Mucosa of descending colon (tissue), 3 donors: ENCODE measurements around the gene PTGER3. TPM values are rescaled to one million over a fixed set of nuclear protein-coding genes. Genes with fewer than 3 reads are reported as not detected.

Experiments used
- ATAC-seq: fragments of 200-7000 bp; cut with Tn5 transposase; one replicate; pipeline ENCODE4 v1.9.1; 2020; ENCODE audit warnings: mild to moderate bottlenecking, moderate library complexity
- DNase-seq, 3 donors: peaks; one replicate each; pipeline ENCODE4 v3.0.0-alpha.2; 2020
- H3K36me3 ChIP-seq: fragments of 200-600 bp; one replicate; pipeline ENCODE4 v1.8.0; 2021; ENCODE audit warnings: low read depth, mild to moderate bottlenecking
- H3K4me1 ChIP-seq: fragments of 200-600 bp; one replicate; pipeline ENCODE4 v1.8.0; 2021; ENCODE audit warnings: low read depth, mild to moderate bottlenecking
- H3K4me3 ChIP-seq: fragments of 200-600 bp; one replicate; pipeline ENCODE4 v1.8.0; 2021; ENCODE audit warnings: mild to moderate bottlenecking
- H3K9me3 ChIP-seq: fragments of 200-600 bp; one replicate; pipeline ENCODE4 v1.8.0; 2021; ENCODE audit warnings: mild to moderate bottlenecking
- CTCF ChIP-seq: fragments of 200-600 bp; IDR thresholded peaks from one replicate; pipeline ENCODE4 v1.8.0; 2022; ENCODE audit warnings: antibody characterized with exemption, mild to moderate bottlenecking
- intact Hi-C, 2 donors: fragments of 100-400 bp; cut with DNase I in 1 of 2; cut with micrococcal nuclease in 1 of 2; formaldehyde crosslinking; loops; one replicate each; pipeline versions ENCODE4 v1.11.0 to v1.11.1; 2022; cut with DNase I, micrococcal nuclease
- total RNA-seq, 3 donors: library from RNA; stranded (reverse); fragmentation: NEBNext Ultra II Directional in 2 of 3; extraction: Animal tissue kit (Norgen Biotek cat#: 25700) in 2 of 3; gene quantifications; one replicate each; pipeline versions ENCODE4 v1.2.1 to v1.2.4, GENCODE V29; 2021 to 2023
- donor health status: DM: no; HTN: no; CAD: no; lungs with moderate emphysema.
- donor health status: DM: no; HTN: no; CAD: no.
- donor health status: DM: no; HTN: yes; CAD: no.

The PTGER3 gene
- total RNA-seq, 3 donors from 2014 or later = 1.2 to 19.7 (median 1.3) TPM

GRCh38 chr1:71033136-71033535 lies 14.5 kb downstream of the PTGER3 start:
- no peak for ATAC-seq
- TF ChIP-seq CTCF = no peak
- H3K36me3 ChIP-seq = no peaks in the 10 kb centered on the region
- no peak for DNase-seq
- no peaks in the 10 kb centered on the region for H3K9me3 ChIP-seq
- H3K4me1 ChIP-seq = no peaks in the 10 kb centered on the region
- intact Hi-C loops = no loop called here
- no peak overlapping the region for H3K4me3 ChIP-seq

GRCh38 chr1:71031426-71031825 lies 16.2 kb downstream of the PTGER3 start:
- TF ChIP-seq CTCF = no peak
- H3K9me3 ChIP-seq = no peaks in the 10 kb centered on the region
- DNase-seq (no peak), ATAC-seq (no peak)
- no peaks in the 10 kb centered on the region for H3K36me3 ChIP-seq
- no peaks in the 10 kb centered on the region for H3K4me1 ChIP-seq
- no peak overlapping the region for H3K4me3 ChIP-seq
- intact Hi-C loops = no loop called here

- H3K9me3 ChIP-seq = no peaks in the 10 kb centered on the region
- H3K36me3 ChIP-seq = no peaks in the 10 kb centered on the region
- no peaks in the 10 kb centered on the region for H3K4me1 ChIP-seq
- DNase-seq = no peak
- TF ChIP-seq CTCF = no peak
- H3K4me3 ChIP-seq = no peak overlapping the region
- intact Hi-C loops = no loop called here
- no peak for ATAC-seq
Measured at GRCh38 chr1:71030026-71030425, 17.6 kb downstream of the PTGER3 start.

GRCh38 chr1:71028981-71029380 lies 18.6 kb downstream of the PTGER3 start:
- Histone ChIP-seq H3K4me3 (no peak overlapping the region), H3K4me1 (no peaks in the 10 kb centered on the region), H3K36me3 (no peaks in the 10 kb centered on the region), H3K9me3 (no peaks in the 10 kb centered on the region)
- ATAC-seq = no peak
- no peak for TF ChIP-seq CTCF
- DNase-seq = no peak
- intact Hi-C loops = no loop called here

- H3K4me3 ChIP-seq = no peak overlapping the region
- H3K4me1 ChIP-seq = no peaks in the 10 kb centered on the region
- H3K9me3 ChIP-seq = no peaks in the 10 kb centered on the region
- H3K36me3 ChIP-seq = no peaks in the 10 kb centered on the region
- ATAC-seq = no peak
- intact Hi-C loops = no loop called here
- DNase-seq = no peak
- TF ChIP-seq CTCF = no peak
Measured at GRCh38 chr1:71027991-71028390, 19.6 kb downstream of the PTGER3 start.

- no peak for TF ChIP-seq CTCF
Measured at GRCh38 chr1:71026093-71026492, 21.5 kb downstream of the PTGER3 start.

More at GRCh38 chr1:71026093-71026492, 21.5 kb downstream of the PTGER3 start:
- Histone ChIP-seq H3K4me1 (no peaks in the 10 kb centered on the region), H3K36me3 (no peaks in the 10 kb centered on the region), H3K4me3 (no peak overlapping the region), H3K9me3 (no peaks in the 10 kb centered on the region)
- ATAC-seq (no peak), DNase-seq (no peak)
- intact Hi-C loops = no loop called here
